Embryonic facial prominence (tissue), 1 donor: ENCODE results near the gene PMS1.
A peak's percentile ranks its signal among the peaks of the same experiment; 100 is the strongest.
"Not testable (repeated sequence)": the region's sequence is repeated elsewhere in the genome, so short reads cannot be mapped to it uniquely, and the experiment has no call there.

Experiments used
- DNase-seq: peaks from one replicate; pipeline ENCODE4 v3.0.0-alpha.2; 2016; ENCODE audit errors: extremely low spot score

PMS1 gene

GRCh38 chr2:189783927-189784867, at the start of gene PMS1, which contains the start of gene ORMDL1:
Gene PMS1 (plus strand): TSS chr2:189784450. CDS start chr2:189791810, 7,360 bp downstream.
Gene ORMDL1 (minus strand): TSS chr2:189784339. CDS start chr2:189782595, 1,744 bp downstream.
- DNase-seq = peak; percentile 80

GRCh38 chr2:189751080-189751658, 33.1 kb upstream of the PMS1 start:
- DNase-seq = no peak

- no peak for DNase-seq
These were observed 27.8 kb upstream of the PMS1 start for GRCh38 chr2:189756311-189756952.

- DNase-seq = not testable (repeated sequence)
These were observed 24.1 kb upstream of the PMS1 start for GRCh38 chr2:189760154-189760553.

DNA sequence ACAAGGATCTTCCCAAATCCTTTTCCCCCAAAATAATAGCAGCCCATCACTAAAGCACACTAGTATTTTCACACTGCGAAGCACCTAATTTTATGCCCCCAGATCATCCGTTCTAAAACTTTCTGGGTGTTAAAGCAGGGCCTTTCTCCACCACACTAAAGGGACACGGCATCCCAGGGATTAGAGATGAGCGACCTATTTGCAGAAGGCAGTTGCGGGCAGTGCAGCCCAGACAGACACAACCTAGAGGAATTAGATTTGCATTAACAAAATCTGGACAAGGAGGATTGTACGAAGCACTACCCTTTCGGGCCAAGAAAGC, 22.1 kb upstream of the PMS1 start:
- DNase-seq = no peak

DNA sequence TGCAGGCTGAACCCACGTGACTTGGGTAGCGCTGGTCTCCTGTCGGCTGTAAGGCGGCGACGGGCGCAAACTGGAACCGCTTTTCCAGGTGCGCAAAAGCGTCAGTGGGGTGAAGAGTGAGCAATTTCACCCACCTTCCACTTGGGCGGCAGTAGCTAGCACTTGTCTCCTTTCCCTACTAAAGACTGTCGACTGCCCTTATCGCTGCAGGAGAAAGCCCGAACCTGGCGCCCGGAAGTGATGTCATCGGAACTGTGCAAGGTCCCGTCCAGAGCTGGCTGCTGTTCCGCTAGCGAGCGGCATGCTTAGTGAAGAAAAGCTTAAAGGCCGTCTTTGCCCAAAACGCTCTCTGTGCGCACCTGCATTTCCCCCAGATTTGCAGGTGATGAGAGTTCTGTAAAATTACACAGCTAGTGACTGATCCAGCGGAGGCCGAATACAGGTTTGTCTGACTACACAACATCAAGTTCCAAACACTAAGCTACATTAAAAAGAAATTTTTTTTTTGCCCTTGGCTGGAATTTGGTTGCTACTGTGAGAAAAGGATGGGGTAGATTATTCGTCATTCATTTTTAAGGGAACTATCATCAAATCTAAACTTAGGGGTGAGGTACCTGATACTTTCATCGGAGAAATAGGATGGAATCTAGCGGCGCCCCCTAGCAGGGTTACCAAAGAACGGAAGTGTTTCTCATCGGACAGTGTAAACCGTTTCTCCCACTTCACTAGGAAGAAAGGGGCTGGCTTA, 21.5 kb upstream of the PMS1 start, which contains the start of gene OSGEPL1:
TSS of gene OSGEPL1 (minus strand) at position 242 of the 748 bp plus-strand sequence. CDS start 1,152 bp downstream, outside the sequence.
- peak; percentile 90 for DNase-seq

GRCh38 chr2:189763908-189764661, 20.2 kb upstream of the PMS1 start:
- DNase-seq = no peak

DNA sequence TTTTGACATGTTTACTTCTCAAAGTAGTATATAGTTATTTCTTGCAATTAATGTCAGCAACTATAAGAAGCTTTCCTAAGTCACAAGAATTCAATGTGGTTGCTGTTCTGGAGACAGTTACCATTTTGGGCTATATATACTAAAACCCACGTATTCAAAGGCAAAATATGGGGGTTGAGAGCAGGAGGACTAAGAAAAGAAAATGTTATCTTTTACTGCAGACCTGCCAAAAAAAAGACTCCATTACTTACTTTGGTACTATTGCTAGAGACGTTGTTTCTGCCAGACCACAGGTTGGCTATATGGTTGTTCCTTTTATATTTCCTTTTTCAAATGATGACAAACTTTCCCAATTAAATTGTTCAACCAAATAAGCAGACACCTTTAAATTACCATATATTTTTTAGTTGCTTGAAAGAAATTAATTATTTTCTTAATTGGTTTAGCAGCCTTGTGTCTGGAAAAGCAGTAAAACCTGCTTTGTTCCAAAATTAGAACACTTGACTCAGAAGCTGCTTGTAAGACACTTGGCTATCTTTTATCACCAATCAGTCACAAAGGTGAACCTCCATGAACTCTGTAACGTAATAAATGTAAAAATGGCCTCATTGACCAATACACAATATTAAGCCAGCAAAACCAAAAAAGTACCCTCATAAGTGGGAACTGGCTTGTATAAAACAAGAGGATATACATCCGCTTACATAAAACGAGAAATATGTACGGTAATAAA, 13.5 kb upstream of the PMS1 start:
- DNase-seq = no peak

GRCh38 chr2:189772212-189772611, 12.0 kb upstream of the PMS1 start:
- no peak for DNase-seq

DNA sequence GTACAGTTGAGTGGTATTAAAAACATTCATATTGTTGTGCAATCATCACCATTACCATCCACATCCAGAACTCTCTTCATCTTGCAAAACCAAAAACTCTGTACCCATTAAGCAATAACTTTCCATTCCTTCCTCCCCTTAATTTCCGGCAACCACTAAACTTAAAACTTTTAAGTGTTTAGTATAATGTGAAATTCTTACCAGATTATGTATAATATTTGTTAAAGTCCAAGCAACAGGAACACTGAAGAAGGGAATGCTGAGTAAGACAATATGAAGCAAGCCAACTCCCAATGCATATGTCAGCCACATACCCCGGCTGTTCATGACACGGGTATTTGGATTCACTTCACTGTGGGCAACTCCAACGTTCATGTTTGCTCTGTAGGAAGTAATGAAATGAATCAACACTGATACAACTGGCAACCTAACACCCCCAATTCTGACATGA, 2.0 kb upstream of the PMS1 start:
- DNase-seq = no peak

DNA sequence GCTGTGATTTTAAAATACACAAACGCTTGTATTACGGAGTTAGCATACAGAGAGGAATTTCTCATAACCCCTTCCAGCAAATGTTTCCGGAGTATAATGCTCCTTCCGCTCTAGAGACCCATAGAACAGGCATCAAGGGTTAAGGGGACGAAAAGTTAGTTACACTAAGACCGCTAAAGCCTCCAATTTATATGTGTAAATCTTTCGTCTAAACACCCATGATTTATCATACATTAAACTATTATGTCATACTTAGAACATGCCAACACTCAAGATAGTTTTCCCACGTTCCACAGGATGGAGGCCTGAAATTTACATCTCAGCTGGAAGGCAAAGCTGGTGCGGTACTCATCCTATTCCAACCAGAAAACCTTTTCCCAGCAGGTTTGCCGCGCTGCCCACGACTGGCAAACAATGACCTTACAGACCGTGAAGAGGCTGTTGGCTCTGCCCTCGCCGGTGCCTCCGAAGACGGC, 761 bp upstream of the PMS1 start:
- DNase-seq = no peak

- DNase-seq = no peak
These were observed 7.2 kb downstream of the PMS1 start for GRCh38 chr2:189791338-189792042.

DNA sequence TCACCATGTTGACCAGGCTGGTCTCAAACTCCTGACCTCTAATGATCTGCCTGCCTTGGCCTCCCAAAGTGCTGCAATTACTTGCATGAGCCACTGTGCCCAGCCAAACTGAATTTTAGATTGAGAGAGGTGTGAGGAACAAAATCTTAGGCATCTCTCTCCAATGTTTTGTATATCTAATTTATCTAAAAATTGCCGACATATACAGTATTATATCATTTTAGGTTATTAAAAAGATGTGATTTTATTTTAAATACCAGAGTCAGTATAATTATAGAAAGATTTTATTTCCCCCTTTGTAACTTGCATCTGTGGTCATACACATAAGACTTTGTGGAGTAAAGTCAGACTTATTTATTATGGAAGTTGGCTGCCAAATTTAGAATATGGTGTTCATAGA, 10.1 kb downstream of the PMS1 start:
- DNase-seq = no peak

DNA sequence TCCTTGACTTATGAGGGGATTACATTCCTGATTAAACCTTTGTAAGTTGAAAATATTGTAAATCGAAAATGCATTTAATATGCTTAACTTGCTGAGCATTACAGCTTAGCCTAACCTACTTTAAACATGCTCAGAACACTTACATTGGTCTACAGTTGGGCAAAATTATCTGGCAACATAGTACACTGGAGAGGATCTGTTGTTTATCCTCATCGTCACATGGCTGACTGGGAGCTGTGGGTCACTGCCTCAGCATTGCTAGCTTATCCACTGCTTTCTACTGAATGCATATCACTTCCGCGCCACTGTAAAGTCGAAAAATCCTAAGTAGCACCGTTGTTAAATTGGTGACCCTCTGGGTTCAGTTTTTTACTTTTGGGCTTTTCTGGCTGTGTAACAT, 13.7 kb downstream of the PMS1 start:
- DNase-seq = no peak

DNA sequence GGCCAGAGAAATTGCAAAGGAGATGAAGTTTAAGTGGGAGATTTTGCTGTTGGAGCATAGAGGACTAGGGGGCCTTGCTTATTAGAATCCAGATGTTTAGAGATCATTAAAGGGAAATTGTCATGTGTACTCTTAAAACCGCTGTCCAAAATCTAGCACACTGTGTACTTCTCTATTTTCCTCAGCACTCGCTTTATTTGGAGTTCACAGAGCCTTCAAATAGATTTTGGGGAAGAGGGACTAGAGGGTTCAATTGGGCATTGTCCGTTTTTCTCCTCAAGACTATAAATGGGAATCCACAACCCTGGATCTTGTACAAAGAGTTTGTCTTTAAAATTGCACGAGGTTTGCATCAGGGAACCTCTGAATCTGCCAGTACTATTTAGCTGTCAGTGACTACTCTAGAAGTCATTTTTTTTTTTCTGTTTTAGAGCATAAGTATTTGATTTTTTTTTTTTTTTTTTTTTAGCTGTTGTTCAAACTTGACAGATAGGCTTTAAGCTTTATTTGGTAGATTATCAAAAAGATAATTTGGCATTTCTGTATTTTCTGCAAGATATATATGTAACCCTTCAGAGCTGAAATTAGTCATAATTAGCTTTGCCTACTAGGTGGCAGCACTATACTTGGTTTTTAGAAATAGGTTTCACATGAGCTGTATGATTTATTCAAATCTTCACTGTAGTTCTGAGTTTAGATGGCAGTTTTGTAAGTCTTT, 14.2 kb downstream of the PMS1 start:
- DNase-seq = peak; percentile 16

- DNase-seq = no peak
These were observed 14.7 kb downstream of the PMS1 start for GRCh38 chr2:189799030-189799331.

- no peak for DNase-seq
These were observed 15.3 kb downstream of the PMS1 start for GRCh38 chr2:189799531-189799930.

DNA sequence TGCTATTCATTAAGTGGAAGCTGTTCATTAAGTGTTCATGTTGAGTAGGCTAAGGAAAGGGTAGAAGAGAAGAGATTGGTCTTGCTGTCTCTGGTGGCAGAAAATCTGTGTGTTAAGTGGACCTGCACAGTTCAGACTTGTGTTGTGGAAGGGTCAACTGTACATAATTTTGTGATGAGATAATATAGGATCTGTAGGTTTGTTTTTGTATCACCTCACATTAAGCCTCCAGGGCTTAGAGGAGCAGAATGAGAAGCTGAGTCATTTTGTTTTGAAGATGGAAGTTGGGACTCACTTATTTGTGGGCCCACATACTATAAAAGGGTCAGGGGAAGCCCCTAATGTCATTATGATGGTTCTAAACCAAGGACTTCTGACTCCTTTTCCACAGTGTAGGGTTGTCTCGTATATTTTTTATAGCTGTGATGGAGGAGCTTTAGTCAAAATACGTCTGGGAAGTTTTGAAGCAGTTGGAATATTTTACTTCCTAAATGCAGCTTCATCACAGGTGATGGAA, 18.2 kb downstream of the PMS1 start:
- DNase-seq = no peak

DNA sequence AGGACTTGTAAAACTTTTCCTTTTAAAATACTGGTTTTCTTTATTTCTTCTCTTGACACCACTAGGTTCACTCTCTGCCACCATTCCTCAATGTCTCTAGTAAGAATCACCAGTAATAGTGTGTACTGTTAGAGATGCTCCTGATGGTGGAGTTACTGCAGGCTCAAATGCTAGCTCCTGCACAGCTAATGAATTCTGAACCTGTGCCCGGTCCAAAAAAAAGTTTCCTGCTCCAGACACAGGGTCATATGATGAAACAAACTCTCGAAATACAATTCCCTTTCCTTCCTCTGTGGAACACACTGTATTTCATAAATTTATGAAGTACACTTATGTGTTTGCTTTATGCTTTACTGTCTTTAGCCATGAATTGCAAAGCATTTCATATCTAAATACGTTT, 19.2 kb downstream of the PMS1 start:
- no peak for DNase-seq
